ENCODE results near the gene CAVIN1.
"Not testable (repeated sequence)": the region's sequence is repeated elsewhere in the genome, so short reads cannot be mapped to it uniquely, and the experiment has no call there.

Gene CAVIN1

GRCh38 chr17:42421507-42422338, 1.3 kb downstream of the CAVIN1 start:
- H3K4me3 ChIP-seq (ENCODE audit: low read length) = peak overlapping the region; percentile 6
- peaks cover 10% of the 10 kb centered on the region for H3K4me1 ChIP-seq (ENCODE audit: insufficient read depth, low read length)
- H2AFZ ChIP-seq (ENCODE audit: low read depth, low read length) = no peak overlapping the region
- peaks cover 51% of the 10 kb centered on the region for H3K27me3 ChIP-seq (ENCODE audit: insufficient read depth, low read length)
- H3K36me3 ChIP-seq (ENCODE audit: insufficient read depth, low read length) = no peaks in the 10 kb centered on the region
- no peaks in the 10 kb centered on the region for H3K9me3 ChIP-seq (ENCODE audit: low read length)

DNA sequence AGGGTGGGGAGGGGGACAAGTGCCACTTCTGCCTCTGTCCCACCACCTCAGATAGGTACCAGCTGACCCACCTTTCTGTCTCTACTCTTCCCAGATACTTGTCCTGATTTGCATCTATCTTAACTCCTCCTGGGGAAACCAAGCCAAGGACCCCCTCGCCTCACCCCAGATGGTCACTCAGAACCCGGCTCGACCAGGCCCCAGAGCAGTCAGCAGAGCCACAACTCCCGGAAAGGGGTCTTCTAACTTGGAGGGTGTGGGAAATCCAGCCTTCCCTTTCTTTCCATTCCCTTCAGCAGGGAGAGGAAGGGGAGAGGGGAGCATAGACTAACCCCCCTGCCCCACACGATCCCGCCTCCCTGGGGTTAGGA, 1.9 kb downstream of the CAVIN1 start:
- H2AFZ ChIP-seq (ENCODE audit: low read depth, low read length) = no peak overlapping the region
- H3K9me3 ChIP-seq (ENCODE audit: low read length) = no peaks in the 10 kb centered on the region
- H3K4me3 ChIP-seq (ENCODE audit: low read length) = no peak overlapping the region
- H3K27me3 ChIP-seq (ENCODE audit: insufficient read depth, low read length) = peaks cover 51% of the 10 kb centered on the region
- peaks cover 10% of the 10 kb centered on the region for H3K4me1 ChIP-seq (ENCODE audit: insufficient read depth, low read length)
- H3K36me3 ChIP-seq (ENCODE audit: insufficient read depth, low read length) = no peaks in the 10 kb centered on the region

DNA sequence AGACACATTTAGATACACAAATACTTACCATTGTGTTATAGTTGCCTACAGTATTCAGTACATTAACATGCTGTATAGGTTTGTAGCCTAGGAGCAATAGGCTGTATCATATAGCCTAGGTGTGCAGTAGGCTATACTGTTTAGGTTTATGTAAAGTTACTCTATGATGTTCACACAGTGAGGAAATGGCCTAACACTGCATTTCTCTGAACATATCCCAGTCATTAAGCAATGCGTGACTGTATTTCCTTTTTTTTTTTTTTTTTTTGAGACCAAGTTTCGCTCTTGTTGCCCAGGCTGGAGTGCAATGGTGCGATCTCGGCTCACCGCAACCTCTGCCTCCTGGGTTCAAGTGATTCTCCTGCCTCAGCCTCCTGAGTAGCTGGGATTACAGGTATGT, 5.1 kb downstream of the CAVIN1 start:
- H3K36me3 ChIP-seq (ENCODE audit: insufficient read depth, low read length); H3K4me3 ChIP-seq (ENCODE audit: low read length); H2AFZ ChIP-seq (ENCODE audit: low read depth, low read length); H3K4me1 ChIP-seq (ENCODE audit: insufficient read depth, low read length); H3K9me3 ChIP-seq (ENCODE audit: low read length): not testable (repeated sequence)
- peaks cover 35% of the 10 kb centered on the region for H3K27me3 ChIP-seq (ENCODE audit: insufficient read depth, low read length)

- Histone ChIP-seq H3K9me3 (ENCODE audit: low read length) (no peaks in the 10 kb centered on the region), H3K4me3 (ENCODE audit: low read length) (no peak overlapping the region), H3K36me3 (ENCODE audit: insufficient read depth, low read length) (no peaks in the 10 kb centered on the region), H3K4me1 (ENCODE audit: insufficient read depth, low read length) (no peaks in the 10 kb centered on the region), H2AFZ (ENCODE audit: low read depth, low read length) (no peak overlapping the region), H3K27me3 (ENCODE audit: insufficient read depth, low read length) (peaks cover 5% of the 10 kb centered on the region)
These were observed 8.2 kb downstream of the CAVIN1 start for GRCh38 chr17:42414704-42415409.

GRCh38 chr17:42413464-42414040, 9.5 kb downstream of the CAVIN1 start:
- Histone ChIP-seq H3K4me1 (ENCODE audit: insufficient read depth, low read length) (no peaks in the 10 kb centered on the region), H3K9me3 (ENCODE audit: low read length) (no peaks in the 10 kb centered on the region), H3K27me3 (ENCODE audit: insufficient read depth, low read length) (no peaks in the 10 kb centered on the region), H3K4me3 (ENCODE audit: low read length) (no peak overlapping the region), H2AFZ (ENCODE audit: low read depth, low read length) (no peak overlapping the region), H3K36me3 (ENCODE audit: insufficient read depth, low read length) (no peaks in the 10 kb centered on the region)

DNA sequence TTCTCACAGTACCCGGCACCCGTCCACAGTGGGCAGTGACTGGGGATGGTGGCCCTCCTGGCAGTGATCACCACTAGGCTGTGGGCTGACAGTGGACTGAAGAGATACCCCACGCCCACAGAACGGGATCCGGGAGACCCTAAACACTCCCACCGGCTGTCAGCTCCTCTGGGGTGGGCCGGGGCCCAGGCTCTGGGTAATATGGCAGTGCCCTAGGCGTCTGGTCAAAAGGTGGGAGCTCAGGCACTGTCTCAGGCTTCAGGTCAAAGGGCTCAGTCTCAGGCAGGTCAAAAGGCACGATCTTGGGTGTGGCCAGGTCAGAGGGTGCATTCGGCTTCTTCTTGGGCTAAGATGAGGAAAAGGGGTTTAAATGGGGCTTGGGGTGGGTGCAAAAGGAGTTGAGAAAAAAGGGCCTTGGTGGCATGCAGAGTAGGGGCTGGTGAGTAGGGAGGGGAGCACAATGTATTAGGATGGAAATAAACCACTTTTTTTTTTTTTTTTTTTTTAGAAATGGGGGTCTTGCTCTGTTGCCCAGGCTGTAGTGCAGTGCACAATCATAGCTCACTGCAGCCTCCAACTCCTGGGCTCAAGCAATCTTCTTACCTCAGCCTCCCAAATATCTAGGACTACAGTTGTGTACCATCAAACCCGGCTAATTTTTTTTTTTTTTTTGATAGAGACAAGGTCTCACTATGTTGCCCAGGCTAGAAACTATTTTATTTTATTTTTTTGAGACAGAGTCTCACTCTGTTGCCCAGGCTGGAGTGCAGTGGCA, 11.0 kb downstream of the CAVIN1 start:
- H3K9me3 ChIP-seq (ENCODE audit: low read length) = no peaks in the 10 kb centered on the region
- H3K36me3 ChIP-seq (ENCODE audit: insufficient read depth, low read length) = no peaks in the 10 kb centered on the region
- H2AFZ ChIP-seq (ENCODE audit: low read depth, low read length) = no peak overlapping the region
- H3K4me3 ChIP-seq (ENCODE audit: low read length) = no peak overlapping the region
- H3K4me1 ChIP-seq (ENCODE audit: insufficient read depth, low read length) = peaks cover 5% of the 10 kb centered on the region
- H3K27me3 ChIP-seq (ENCODE audit: insufficient read depth, low read length) = no peaks in the 10 kb centered on the region

DNA sequence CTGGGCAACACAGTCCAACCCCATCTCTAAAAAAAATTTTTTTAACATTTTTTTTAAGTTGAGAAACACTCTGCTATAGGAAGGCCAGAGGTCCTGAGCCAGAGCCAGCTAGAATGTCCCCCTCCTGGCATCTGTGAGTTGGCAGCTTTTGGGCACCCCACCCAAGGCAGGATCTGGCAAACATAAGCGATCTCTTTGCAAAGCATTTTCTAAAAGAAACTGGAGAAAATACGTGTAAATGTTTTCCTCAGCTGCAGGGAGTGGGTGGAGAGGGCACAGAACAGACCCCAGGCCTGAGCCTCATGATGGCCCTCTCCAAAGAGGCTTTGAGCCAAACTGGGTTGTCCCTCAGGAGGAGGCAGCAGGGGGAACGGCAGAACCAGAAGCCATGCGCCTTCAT, 11.7 kb downstream of the CAVIN1 start:
- H3K36me3 ChIP-seq (ENCODE audit: insufficient read depth, low read length) = no peaks in the 10 kb centered on the region
- no peaks in the 10 kb centered on the region for H3K9me3 ChIP-seq (ENCODE audit: low read length)
- no peak overlapping the region for H3K4me3 ChIP-seq (ENCODE audit: low read length)
- H3K4me1 ChIP-seq (ENCODE audit: insufficient read depth, low read length) = peaks cover 8% of the 10 kb centered on the region
- H2AFZ ChIP-seq (ENCODE audit: low read depth, low read length) = no peak overlapping the region
- no peaks in the 10 kb centered on the region for H3K27me3 ChIP-seq (ENCODE audit: insufficient read depth, low read length)

GRCh38 chr17:42410319-42410685, 12.8 kb downstream of the CAVIN1 start:
- no peaks in the 10 kb centered on the region for H3K9me3 ChIP-seq (ENCODE audit: low read length)
- no peaks in the 10 kb centered on the region for H3K36me3 ChIP-seq (ENCODE audit: insufficient read depth, low read length)
- H2AFZ ChIP-seq (ENCODE audit: low read depth, low read length) = no peak overlapping the region
- H3K4me1 ChIP-seq (ENCODE audit: insufficient read depth, low read length) = peaks cover 8% of the 10 kb centered on the region
- H3K27me3 ChIP-seq (ENCODE audit: insufficient read depth, low read length) = no peaks in the 10 kb centered on the region
- H3K4me3 ChIP-seq (ENCODE audit: low read length) = no peak overlapping the region

DNA sequence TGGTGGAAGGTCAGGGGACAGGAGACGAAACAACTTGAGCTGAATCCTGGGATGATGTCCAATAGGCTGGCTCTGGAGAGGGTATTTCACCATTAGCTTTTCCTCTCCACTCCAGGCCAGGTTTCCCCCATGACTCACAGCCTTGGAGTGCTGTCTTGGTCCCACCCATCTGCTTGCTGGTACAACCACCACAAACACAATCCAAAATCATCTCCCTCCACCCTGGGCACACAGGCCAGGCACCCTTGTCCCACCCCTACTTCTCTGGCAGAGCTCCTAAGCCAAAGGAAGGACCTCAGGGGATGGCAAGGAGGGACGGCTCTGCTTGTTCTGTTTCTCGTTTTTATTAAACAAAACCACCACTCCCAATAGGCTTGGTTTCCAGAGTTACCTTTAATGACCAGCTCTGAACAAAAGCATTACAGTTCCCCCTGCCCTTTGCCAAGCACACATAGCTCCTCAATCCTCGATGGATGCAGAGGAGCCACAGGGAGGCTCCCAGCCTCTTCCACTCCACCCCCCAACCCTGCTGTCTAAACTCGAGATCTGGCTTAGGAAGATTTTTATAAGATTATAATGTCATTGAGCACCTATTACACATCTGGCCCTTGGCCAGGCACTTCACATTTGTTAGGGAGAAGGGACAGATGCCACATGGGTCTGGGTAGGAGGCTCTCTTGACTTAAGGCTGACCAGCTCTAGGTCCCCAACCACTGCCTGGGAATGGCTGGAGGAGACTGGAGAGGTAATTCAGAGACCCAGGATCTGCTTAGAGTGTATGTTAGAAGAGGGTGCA, 13.3 kb downstream of the CAVIN1 start:
- Histone ChIP-seq H3K4me1 (ENCODE audit: insufficient read depth, low read length) (peaks cover 8% of the 10 kb centered on the region), H3K9me3 (ENCODE audit: low read length) (no peaks in the 10 kb centered on the region), H3K27me3 (ENCODE audit: insufficient read depth, low read length) (no peaks in the 10 kb centered on the region), H2AFZ (ENCODE audit: low read depth, low read length) (no peak overlapping the region), H3K36me3 (ENCODE audit: insufficient read depth, low read length) (no peaks in the 10 kb centered on the region), H3K4me3 (ENCODE audit: low read length) (no peak overlapping the region)

- H2AFZ ChIP-seq (ENCODE audit: low read depth, low read length) = no peak overlapping the region
- H3K36me3 ChIP-seq (ENCODE audit: insufficient read depth, low read length) = no peaks in the 10 kb centered on the region
- peaks cover 8% of the 10 kb centered on the region for H3K4me1 ChIP-seq (ENCODE audit: insufficient read depth, low read length)
- peaks cover 1% of the 10 kb centered on the region for H3K9me3 ChIP-seq (ENCODE audit: low read length)
- no peak overlapping the region for H3K4me3 ChIP-seq (ENCODE audit: low read length)
- no peaks in the 10 kb centered on the region for H3K27me3 ChIP-seq (ENCODE audit: insufficient read depth, low read length)
These were observed 15.0 kb downstream of the CAVIN1 start for GRCh38 chr17:42408061-42408460.

DNA sequence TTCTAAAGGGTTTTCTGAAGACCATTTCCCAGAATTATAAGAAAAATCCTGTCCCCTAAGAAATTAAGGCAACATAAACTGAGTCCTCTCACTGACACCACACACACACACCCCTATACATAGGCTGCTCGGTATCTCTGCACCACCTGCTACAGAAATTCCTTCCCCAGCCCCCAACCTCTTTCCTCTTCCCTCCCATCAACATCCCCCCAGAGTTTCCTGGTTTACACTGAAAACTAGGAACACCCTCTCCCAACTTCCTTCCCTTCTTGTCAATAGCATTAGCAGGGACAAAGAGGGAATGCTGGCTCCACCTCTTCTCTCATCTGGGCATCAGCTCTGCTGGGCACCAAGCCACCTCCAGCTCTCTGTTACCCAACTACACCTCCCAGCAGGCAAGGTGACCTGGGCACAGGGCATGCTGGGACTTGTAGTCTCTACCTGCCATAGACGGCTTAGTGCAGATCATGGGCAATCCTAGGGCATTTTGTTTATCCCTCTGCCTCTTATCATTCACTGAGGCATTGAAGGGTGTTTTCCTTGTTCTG, 15.7 kb downstream of the CAVIN1 start:
- Histone ChIP-seq H3K36me3 (ENCODE audit: insufficient read depth, low read length) (no peaks in the 10 kb centered on the region), H3K4me3 (ENCODE audit: low read length) (no peak overlapping the region), H3K27me3 (ENCODE audit: insufficient read depth, low read length) (no peaks in the 10 kb centered on the region), H2AFZ (ENCODE audit: low read depth, low read length) (no peak overlapping the region), H3K9me3 (ENCODE audit: low read length) (peaks cover 1% of the 10 kb centered on the region), H3K4me1 (ENCODE audit: insufficient read depth, low read length) (peaks cover 13% of the 10 kb centered on the region)

- Histone ChIP-seq H3K36me3 (ENCODE audit: insufficient read depth, low read length) (no peaks in the 10 kb centered on the region), H2AFZ (ENCODE audit: low read depth, low read length) (no peak overlapping the region), H3K4me1 (ENCODE audit: insufficient read depth, low read length) (peaks cover 18% of the 10 kb centered on the region), H3K4me3 (ENCODE audit: low read length) (no peak overlapping the region), H3K27me3 (ENCODE audit: insufficient read depth, low read length) (no peaks in the 10 kb centered on the region), H3K9me3 (ENCODE audit: low read length) (peaks cover 1% of the 10 kb centered on the region)
These were observed 16.3 kb downstream of the CAVIN1 start for GRCh38 chr17:42406615-42407288.

All from neuron (in vitro differentiated cells).